Measurements from ENCODE around the gene KRT17. TPM values are rescaled to one million over a fixed set of nuclear protein-coding genes. Genes with fewer than 3 reads are reported as not detected.

KRT17 gene
- total RNA-seq, 1 donor, result 14.7 TPM

DNA sequence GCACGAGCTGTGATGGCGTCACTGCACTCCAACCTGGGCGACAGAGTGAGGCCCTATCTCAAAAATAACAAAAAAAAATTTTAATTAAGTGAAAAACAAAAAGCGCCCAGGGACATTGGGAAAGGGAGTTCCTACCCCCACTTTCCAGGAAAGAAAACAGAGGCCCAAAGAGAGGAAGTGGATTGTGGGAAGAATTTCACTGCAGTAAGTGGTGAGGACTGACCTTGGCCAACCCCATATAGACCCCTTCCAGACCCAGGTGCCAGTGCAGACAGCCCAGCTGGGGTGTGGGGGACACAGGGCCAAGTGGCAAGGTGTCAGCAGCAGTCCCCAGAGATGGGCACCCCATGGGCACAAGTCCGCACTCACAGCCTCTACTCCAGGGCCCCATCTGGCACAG is 29.0 kb upstream of the KRT17 start:
- H3K4me3 ChIP-seq (ENCODE audit: low read depth, low read length), result no peak overlapping the region
- TF ChIP-seq, protein P1, sequence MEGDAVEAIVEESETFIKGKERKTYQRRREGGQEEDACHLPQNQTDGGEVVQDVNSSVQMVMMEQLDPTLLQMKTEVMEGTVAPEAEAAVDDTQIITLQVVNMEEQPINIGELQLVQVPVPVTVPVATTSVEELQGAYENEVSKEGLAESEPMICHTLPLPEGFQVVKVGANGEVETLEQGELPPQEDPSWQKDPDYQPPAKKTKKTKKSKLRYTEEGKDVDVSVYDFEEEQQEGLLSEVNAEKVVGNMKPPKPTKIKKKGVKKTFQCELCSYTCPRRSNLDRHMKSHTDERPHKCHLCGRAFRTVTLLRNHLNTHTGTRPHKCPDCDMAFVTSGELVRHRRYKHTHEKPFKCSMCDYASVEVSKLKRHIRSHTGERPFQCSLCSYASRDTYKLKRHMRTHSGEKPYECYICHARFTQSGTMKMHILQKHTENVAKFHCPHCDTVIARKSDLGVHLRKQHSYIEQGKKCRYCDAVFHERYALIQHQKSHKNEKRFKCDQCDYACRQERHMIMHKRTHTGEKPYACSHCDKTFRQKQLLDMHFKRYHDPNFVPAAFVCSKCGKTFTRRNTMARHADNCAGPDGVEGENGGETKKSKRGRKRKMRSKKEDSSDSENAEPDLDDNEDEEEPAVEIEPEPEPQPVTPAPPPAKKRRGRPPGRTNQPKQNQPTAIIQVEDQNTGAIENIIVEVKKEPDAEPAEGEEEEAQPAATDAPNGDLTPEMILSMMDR (IDR thresholded peaks at IDR 0.05; ENCODE audit: insufficient read depth, low read depth, low read length), result no peak
- no peak for DNase-seq (ENCODE audit: low read depth)

GRCh38 chr17:41652461-41652970 is 28.1 kb upstream of the KRT17 start:
- TF ChIP-seq, protein P1 (IDR thresholded peaks at IDR 0.05; ENCODE audit: insufficient read depth, low read depth, low read length), result no peak
- no peak for DNase-seq (ENCODE audit: low read depth)

GRCh38 chr17:41651625-41652460 is 27.5 kb upstream of the KRT17 start:
- DNase-seq (ENCODE audit: low read depth), result no peak
- H3K4me3 ChIP-seq (ENCODE audit: low read depth, low read length), result no peak overlapping the region
- TF ChIP-seq, protein P1 (IDR thresholded peaks at IDR 0.05; ENCODE audit: insufficient read depth, low read depth, low read length), result no peak

More at GRCh38 chr17:41652461-41652970, 28.1 kb upstream of the KRT17 start:
- H3K4me3 ChIP-seq (ENCODE audit: low read depth, low read length), result no peak overlapping the region

DNA sequence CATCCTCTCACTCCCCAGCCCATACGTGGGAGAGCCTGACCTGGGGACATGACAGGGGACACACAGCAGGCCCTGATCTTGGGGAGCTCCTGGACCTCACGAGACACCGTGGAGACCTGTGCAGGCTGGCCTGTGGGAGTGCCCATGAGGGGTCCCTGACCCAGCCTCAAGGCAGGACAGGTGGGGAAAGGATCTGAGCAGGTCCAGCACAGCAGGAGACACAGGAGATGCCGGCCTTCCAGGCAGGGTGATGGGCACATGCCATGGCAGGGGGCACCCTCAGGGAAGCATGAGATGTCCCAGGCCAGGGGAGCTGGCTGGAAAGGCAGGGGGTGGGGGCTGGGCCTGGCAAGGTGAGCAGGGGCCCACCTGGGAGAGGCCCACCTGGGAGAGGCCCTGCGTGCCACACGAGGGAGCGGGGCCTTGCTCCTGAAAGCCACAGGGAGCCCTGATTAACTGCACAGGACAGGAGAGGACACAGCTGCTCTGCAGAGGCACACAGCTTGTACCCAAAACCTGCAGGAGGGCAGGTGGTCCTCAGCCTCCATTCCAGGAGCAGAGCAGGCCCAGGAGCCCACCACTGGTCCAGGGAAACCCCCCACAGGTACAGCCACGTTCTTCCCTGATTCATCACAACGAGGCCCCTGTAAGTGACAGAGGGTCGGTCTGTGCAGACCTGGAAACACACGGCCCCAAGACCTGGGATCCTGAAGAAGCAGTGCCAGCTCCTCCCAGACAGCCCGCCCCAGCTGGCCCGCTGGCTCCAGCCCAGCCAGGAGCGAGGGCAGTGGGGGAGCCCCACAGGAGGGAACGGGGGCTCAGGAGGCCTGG is 26.6 kb upstream of the KRT17 start:
- TF ChIP-seq, protein P1 (IDR thresholded peaks at IDR 0.05; ENCODE audit: insufficient read depth, low read depth, low read length), result no peak
- no peak for DNase-seq (ENCODE audit: low read depth)
- no peak overlapping the region for H3K4me3 ChIP-seq (ENCODE audit: low read depth, low read length)

- H3K4me3 ChIP-seq (ENCODE audit: low read depth, low read length), result no peak overlapping the region
- no peak for DNase-seq (ENCODE audit: low read depth)
- TF ChIP-seq, protein P1 (IDR thresholded peaks at IDR 0.05; ENCODE audit: insufficient read depth, low read depth, low read length), result no peak
Measured at GRCh38 chr17:41649923-41650519, 25.6 kb upstream of the KRT17 start.

DNA sequence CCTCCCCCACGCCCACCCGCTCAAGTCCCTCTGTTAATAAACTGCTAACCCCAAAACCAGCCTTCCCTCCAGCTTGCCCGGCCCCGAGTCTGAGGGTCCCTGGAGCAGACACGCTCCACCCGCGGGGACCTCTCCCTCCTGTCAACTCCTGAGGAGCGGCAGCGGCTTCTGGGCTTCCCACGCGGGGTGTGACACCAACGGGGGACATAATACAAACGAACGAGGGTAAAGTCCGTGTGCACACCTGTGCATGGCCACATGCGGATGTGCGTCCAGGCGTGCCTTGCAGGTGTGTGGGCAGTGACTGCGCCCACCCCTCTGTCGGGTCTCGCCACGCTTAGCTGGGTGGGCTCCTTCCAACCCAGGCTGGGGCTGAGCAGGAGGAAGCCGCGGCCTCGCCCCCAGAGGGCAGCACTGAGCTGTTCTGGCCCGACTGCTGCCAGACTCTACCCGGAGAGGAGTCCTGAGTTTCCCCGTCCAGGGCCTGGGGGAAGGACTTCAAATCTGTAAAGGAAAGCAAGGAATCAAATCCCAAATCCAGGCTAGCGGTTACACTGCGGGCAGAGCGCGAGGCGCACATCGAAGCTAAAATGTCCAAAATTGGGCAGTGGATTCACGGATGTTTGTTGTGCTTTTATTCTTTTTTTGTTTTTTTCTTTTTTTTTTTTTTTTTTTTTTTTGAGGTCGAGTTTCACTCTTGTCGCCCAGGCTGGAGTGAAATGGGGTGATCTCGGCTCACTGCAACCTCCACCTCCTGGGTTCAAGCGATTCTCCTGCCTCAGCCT is 24.2 kb upstream of the KRT17 start:
- H3K4me3 ChIP-seq (ENCODE audit: low read depth, low read length), result peak overlapping the region; percentile 52
- DNase-seq (ENCODE audit: low read depth), result peak; percentile 83
- TF ChIP-seq, protein P1 (IDR thresholded peaks at IDR 0.05; ENCODE audit: insufficient read depth, low read depth, low read length), result peak; percentile 93

Measured in fibroblast of villous mesenchyme (primary cell).